Activated CD8-positive, alpha-beta memory T cell treated with anti-CD3 and anti-CD28 coated beads, Interleukin-2, amount 50 U/mL, for 24 hours (primary cell): ENCODE results near the gene ADAMTSL1.

Experiments used
- DNase-seq: peaks from one replicate; pipeline ENCODE4 v3.0.0-alpha.2; 2020; ENCODE audit errors: extremely low read depth

The ADAMTSL1 gene

DNA sequence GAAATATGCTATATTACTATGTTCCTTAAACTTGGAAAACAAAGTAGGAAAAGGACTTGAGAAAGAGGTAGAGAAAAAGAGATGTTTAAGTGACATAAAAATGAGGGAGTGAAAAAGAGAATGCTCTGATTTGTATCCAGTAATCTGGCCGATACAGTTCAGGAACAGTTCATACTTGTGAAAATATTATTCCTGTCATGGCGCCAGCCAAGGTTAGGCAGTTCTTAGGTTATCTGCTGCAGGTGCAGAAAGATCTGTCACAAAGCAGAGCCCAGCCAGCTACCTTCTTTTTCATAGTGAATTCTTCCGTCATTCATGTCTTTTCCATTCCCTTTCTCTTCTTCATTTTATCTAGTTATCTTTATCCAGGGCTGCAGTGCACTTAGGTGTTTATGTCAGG lies 256.3 kb downstream of the ADAMTSL1 start:
- no peak for DNase-seq

DNA sequence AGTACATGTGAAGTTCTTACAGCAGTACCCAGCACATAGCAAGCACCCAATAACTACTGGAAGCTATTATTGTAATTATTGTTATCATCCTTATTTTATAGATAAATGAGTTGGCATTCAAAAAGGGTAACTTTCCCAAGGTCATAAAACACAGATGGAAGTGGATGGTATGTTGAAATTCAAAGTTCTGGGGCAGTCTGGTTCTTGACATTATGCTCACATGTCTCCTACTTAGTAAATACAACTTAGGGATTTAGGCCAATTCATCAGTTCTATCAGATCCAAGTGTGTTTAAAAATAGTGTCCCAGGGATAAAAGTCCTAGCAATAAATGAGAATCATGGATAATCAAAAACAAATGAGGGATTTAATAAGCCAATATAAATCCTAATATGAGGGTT lies 265.2 kb downstream of the ADAMTSL1 start:
- no peak for DNase-seq

DNA sequence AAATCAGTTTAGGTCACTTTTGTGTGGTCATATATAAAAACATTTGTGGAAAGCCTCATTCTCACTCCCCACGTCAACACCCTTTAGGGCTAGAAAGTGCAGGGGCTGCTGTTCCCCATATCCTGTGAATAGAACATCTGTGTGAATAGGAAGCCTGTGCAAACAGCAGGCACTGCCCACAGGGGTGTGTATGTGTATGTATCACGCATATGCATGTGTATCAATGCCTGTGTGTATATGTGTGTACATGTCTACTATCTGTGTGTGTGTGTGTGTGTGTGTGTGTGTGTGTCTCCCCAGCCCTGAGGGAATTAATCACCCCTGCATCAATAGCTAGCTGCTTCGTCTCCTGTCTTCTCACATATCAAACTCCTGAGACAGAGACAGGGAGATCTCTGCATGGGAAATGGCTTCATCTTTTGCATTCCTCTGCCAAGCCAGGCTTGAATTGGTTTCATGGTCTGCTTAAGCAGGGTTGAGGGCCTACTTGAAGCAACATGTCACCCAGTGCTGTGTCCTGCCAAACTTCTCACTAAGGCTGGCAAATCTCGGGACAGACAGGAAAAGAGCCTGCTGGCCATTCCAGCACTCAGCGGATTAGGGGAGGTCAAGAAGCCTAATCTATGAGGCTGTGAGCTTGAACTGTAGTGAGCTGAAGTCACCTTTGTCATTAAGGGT lies 265.8 kb downstream of the ADAMTSL1 start:
- no peak for DNase-seq

GRCh38 chr9:18741359-18741758 lies 267.4 kb downstream of the ADAMTSL1 start:
- no peak for DNase-seq

DNA sequence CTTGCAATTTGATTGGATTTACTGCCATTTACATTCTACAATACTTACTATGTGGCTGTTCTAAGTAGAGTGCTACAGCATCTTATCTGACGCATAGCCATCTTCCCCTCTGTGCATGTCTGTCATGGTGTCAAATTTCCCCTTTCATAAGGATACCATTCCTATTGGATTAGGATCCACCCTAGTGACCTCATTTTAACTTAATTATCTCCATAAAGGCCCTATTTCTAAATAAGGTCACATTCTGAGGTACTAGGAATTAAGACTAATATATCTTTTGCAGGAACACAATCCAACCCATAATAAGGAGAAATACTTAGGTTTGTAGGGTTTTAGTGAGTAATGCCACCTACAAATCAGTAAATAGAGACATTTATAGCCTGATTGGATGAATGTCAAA lies 268.0 kb downstream of the ADAMTSL1 start:
- no peak for DNase-seq

GRCh38 chr9:18743421-18743820 lies 269.5 kb downstream of the ADAMTSL1 start:
- DNase-seq = no peak

DNA sequence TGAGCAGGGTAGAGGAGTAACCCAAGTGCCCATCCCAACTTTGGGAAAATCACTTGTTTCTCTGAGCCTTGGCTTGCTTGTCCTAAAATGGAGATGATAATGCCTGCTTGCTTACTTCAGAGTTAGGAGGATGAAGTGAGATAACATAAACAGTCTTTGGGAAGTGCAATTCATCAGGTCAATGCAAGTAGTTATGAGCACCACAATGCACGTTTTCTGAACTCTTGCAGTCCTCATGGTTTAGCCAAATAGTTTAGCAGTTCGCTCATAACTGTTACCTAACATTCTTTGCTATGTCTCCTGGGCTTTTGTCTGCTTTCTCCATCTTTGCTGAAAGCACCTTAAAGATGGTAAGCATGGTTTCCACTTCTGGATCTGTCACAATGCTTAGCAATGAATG lies 270.0 kb downstream of the ADAMTSL1 start:
- DNase-seq = no peak

DNA sequence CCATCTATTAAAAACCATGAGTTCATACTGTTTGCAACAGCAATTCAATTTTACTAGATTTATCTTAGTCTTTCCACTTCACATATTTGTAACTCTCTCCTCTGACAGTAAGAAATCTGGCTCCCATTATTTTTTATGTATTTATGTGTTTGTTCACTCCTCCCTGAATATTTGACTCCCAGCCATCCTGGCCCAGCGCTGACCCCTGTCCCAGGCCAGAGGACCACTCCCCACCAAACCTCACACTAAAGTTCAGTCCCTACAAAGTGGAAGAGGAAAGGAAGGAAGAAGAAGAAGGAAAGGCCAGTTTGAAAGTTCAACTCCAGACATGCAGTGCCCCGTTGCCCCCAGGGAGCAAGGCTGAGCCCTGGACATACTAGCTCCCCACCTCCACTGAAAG lies 271.8 kb downstream of the ADAMTSL1 start:
- DNase-seq = no peak

DNA sequence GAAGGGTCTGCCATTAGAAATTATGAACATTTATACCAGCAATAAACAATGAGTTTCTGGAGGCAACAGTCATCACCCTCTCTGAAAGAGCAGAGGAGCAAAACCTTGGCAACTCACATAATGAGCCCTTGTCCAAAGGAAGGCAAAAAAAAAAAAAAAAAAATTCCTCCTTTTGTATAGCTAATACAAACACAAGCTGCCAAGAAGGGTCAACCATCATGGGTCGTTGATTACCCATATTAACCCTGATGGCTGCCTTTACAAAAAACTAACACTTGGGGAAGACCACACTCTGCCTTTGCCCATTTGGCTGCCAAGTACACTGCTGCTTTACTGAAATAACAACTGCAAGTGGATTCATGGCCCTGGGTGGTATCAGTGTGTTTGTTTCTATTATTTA lies 272.7 kb downstream of the ADAMTSL1 start:
- DNase-seq = no peak

DNA sequence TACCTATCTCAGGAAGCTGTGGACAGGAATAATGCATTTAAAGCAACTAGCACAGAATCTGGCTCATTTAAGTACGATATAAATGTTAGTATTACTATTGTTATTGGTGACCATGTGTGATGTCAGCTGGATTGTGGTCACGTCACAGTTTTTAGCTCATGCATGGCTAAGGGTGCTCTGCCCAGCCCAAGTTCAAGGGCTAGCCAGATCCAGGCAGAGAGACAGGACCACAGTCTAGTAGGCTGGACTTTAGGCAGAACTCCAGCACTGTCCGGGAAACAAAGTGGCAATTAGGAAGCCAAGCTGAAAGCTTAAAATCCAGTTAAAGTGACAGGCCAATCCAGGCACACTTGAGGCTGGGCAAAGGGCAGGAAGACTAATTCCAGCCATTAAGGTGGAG lies 273.6 kb downstream of the ADAMTSL1 start:
- DNase-seq = no peak

DNA sequence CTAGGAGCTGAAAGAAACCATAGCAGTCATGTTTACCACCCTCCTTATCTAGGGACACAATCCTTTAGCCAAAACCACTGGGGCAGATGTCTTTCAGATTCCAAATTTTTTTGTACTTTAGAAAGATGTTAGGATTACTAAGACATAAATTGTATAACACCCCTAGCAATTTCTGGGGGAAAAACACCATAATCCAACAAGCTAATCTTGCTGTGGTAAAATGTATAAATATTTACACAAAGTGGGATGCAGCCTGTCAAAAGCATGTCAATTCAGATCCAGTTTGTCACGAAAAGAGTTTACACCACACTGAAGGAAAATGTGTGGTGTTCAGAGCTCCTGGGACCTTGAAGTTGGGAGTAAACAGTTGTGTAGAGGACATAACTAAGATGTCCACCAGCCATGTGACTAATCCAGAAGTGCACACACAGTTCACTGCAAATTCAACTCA lies 274.3 kb downstream of the ADAMTSL1 start:
- no peak for DNase-seq

- DNase-seq = no peak
These were observed 275.8 kb downstream of the ADAMTSL1 start for GRCh38 chr9:18749711-18750110.

DNA sequence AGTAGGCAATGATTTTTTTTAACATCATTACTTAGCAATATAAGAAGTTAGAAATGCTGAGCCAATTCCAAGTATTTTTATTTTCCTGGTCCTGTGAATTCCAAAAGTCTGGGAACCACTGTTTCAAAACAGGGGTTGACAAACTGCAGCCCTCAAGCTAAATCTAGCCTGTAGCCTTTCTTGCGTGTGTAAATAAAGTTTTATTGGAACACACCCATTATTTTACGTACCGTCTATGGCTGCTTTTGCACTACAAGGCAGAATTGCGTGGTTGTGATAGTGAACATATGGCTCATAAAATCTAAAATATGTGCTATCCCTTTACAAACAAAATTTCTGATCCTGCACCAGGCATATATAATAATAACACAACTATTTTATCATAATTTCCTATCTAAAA lies 280.0 kb downstream of the ADAMTSL1 start:
- DNase-seq = no peak

DNA sequence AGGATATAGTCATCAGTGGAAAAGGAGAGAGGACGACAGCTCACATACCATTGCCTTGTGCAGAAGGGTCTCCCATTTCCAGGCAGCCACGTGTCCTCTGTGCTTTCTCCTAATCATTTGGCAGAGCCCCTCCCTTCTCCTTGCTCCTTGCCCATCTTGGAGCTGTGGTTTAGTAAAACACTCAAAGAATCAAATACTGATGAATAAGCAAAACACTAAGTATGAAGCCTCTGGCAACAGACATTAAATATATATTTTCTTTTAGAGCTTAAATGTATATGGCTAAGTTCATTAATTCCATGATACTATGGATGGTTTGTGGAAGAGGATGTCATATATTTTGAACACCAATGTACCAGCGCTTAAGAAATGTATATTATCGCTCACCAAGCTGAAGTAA lies 280.6 kb downstream of the ADAMTSL1 start:
- no peak for DNase-seq

DNA sequence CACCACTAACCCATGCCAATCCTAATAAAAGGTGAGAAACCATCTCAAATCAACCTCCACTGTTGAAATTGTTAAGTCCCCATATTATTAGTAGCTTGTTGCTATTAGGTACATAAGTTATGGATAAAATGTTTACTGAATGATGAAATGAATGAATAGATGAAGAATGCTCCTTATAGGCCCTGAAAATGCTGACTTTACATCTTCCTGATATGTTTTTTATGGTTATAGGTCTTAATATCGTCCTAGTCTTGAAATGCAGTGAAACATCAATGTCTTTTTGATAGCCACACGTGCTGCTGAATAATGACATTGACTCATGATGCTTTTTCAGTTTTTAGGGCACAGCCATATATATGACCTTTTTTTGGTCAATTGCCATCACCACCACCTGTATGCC lies 281.3 kb downstream of the ADAMTSL1 start:
- DNase-seq = no peak

GRCh38 chr9:18756712-18757125 lies 282.8 kb downstream of the ADAMTSL1 start:
- DNase-seq = no peak

- no peak for DNase-seq
These were observed 285.9 kb downstream of the ADAMTSL1 start for GRCh38 chr9:18759827-18760226.

DNA sequence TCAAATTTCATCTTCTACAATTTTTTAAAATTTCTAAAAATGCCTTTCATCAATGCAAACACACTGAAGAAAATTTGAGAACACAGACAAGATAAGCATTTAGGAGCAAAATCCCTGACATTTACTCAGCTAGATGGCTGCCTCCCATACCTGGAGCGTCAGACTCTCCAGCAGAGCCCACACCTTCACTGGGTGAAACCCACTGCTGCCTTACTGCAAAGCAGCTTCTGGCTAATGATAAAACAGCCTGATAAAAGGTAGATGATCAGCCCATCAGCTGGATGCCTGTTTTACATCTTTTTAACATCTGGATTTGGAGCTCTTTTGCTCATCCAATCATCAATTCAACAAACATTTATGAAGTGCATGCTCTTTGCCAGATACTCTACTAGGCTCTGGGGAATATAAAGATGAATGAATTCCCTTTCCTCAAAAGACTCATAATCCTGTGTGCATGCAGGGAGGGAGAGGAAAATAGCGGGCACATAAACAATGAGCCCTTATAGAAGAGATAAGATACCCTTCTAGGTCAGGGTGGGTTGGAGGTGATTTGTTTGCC lies 287.9 kb downstream of the ADAMTSL1 start:
- no peak for DNase-seq

DNA sequence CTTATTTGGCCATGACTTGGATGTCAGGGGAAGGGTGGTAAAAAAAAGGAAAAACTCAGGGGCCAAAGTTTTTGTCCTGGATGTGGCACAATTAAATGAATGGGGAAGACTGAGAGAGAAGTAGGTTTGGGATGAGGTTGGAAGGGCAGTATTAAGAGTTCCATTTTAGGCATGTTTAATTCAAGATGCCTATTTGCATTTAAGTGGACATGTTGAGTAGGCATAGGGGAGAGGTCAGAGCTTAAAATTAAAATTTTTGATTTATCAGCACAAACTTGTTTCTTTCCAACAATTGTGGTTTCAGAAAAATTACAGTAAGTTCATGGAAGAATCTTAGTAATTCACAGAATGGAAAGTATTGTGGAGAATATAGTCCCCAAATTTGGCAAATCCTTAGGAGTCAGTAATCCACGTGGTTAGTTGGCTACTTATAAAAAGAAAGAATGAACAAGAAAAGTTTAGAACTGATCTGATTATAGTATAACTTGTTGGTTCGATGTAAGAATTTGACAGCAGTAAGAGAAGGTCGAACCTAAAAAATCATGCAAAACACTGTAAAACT lies 293.1 kb downstream of the ADAMTSL1 start:
- DNase-seq = no peak

GRCh38 chr9:18768951-18769622 lies 295.1 kb downstream of the ADAMTSL1 start:
- DNase-seq = no peak

DNA sequence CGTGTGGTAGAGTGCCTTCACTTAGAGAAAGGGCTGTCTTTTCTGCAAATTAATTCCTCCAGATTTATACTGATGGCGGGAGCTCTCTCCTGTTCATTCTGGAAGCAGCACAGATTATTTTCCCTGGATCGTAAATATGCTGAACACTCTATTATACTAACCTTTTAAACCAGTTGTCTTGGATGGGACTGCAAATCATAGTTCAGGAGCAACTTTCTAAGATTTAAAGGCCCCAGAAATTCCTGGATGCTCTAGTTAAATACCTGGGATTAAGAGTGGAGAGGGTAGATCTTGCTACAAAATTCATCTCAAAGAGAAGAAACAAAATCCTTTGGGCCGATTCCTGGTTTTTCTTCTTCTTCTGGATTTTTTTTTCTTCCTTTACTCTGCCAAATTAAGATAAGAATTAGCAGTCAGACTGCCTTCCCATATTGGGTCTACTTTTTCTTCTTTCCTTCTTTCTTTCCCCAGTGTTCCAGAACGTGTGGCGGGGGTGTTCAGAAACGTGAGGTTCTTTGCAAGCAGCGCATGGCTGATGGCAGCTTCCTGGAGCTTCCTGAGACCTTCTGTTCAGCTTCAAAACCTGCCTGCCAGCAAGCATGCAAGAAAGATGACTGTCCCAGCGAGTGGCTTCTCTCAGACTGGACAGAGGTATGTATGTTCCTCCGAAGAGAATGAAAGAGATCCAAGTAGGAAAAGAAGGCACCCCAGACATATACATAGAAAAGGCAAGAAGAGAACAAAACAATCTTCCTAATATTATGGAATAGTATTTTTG lies 296.4 kb downstream of the ADAMTSL1 start:
- DNase-seq = no peak

DNA sequence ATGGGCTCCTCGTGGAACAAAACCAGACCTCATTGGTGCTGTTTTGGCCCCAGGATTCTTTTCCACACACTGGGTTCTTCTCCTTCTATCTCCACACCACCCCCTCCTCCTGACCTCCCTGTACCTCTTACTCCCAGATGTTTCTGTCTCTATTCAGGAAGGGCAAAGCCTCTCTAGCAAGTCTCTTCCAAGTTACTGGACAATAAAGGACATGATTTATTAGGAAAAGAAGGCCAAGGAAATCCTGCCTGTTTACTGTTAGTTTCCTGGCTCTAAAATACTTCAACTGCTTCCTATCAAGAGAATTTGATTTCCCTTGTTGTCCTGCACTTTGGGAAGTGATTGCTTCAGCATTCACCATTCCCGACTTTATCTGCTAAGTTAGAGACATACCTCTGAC lies 297.1 kb downstream of the ADAMTSL1 start:
- no peak for DNase-seq
